B cell (primary cell): ENCODE measurements around the gene ABTB2. TPM values are rescaled to one million over a fixed set of nuclear protein-coding genes. Genes with fewer than 3 reads are reported as not detected.

Experiments
- ATAC-seq: fragments of 200-7000 bp; cut with Tn5 transposase; one replicate; pipeline ENCODE4 v1.10.0; 2021; ENCODE audit warnings: low read depth, mild to moderate bottlenecking, moderate number of reproducible peaks, moderate library complexity
- CTCF ChIA-PET: fragments of 350-600 bp; sonication (Branson Sonifier 250); formaldehyde crosslinking; loops from one replicate; lab custom pipeline; 2021; ENCODE audit warnings: antibody characterized with exemption, inconsistent platforms; lab: Charles Lee
- POLR2A ChIA-PET: fragments of 350-600 bp; sonication (Branson Sonifier 250); formaldehyde crosslinking; loops from one replicate; lab custom pipeline; 2021; ENCODE audit warnings: antibody characterized with exemption; lab: Charles Lee
- DNase-seq: peaks from one replicate; pipeline ENCODE4 v3.0.0; 2013
- H2AFZ ChIP-seq: 2 replicates; pipeline ENCODE4 v1.6.1; 2012; ENCODE audit warnings: mild to moderate bottlenecking, low read depth, low read length; ENCODE audit not compliant: insufficient read depth, poor library complexity, severe bottlenecking
- H3K27ac ChIP-seq, 2 donors: 1 replicate in 1 of 2; 2 replicates in 1 of 2; pipeline ENCODE4 v1.5.1; 2012 to 2013; ENCODE audit warnings: low read length in 2 of 2, mild to moderate bottlenecking in 2 of 2, moderate library complexity in 1 of 2
- H3K27me3 ChIP-seq, 4 experiments: fragments of 200-600 bp in 1 of 4; sonication (generic) in 1 of 4; replicated peaks in 1 of 4; 1 replicate in 2 of 4; 2 replicates in 2 of 4; pipeline versions ENCODE4 v1.6.1 to v1.7.0; 2013 to 2016; ENCODE audit warnings: low read length in 3 of 4, mild to moderate bottlenecking in 2 of 4, mixed read lengths in 1 of 4, moderate library complexity in 1 of 4; ENCODE audit not compliant: insufficient read depth in 4 of 4, control insufficient read depth in 3 of 4; ENCODE audit errors: control extremely low read depth in 1 of 4
- H3K36me3 ChIP-seq, 2 experiments: replicated peaks in 1 of 2; 1 replicate in 1 of 2; 2 replicates in 1 of 2; pipeline versions ENCODE4 v1.6.1 to v1.7.1; 2013; ENCODE audit warnings: low read length in 1 of 2; ENCODE audit not compliant: insufficient read depth in 2 of 2, control insufficient read depth in 1 of 2; ENCODE audit errors: control extremely low read depth in 1 of 2, extremely low read depth in 1 of 2
- H3K4me1 ChIP-seq, 2 donors: fragments of 200-600 bp in 1 of 2; sonication (generic) in 1 of 2; 1 replicate in 1 of 2; 2 replicates in 1 of 2; pipeline versions ENCODE4 v1.5.1 to v1.6.1; 2013 to 2017; ENCODE audit warnings: low read length in 2 of 2; ENCODE audit not compliant: control insufficient read depth in 2 of 2, insufficient read depth in 2 of 2
- H3K4me2 ChIP-seq: replicated peaks from 2 replicates; pipeline ENCODE3; 2012; ENCODE audit warnings: mild to moderate bottlenecking, low read depth, low read length; ENCODE audit not compliant: poor library complexity, severe bottlenecking
- H3K4me3 ChIP-seq, 5 experiments: fragments of 200-600 bp in 1 of 5; sonication (generic) in 1 of 5; 1 replicate in 3 of 5; 2 replicates in 2 of 5; pipeline versions ENCODE4 v1.5.1 to v1.7.0; 2011 to 2016; ENCODE audit warnings: low read length in 4 of 5, mild to moderate bottlenecking in 4 of 5, low read depth in 2 of 5, control low read depth in 1 of 5, moderate library complexity in 1 of 5; ENCODE audit not compliant: insufficient read depth in 1 of 5; ENCODE audit errors: control extremely low read depth in 1 of 5, extremely low read depth in 1 of 5
- H3K79me2 ChIP-seq: fragments of 200-600 bp; sonication (generic); one replicate; pipeline ENCODE4 v1.6.0; 2016; ENCODE audit warnings: low read length; ENCODE audit not compliant: control insufficient read depth, insufficient read depth
- H3K9ac ChIP-seq: fragments of 200-600 bp; sonication (generic); 2 replicates; pipeline ENCODE4 v1.6.1; 2017; ENCODE audit warnings: mild to moderate bottlenecking, low read length, moderate library complexity
- H3K9me3 ChIP-seq, 3 donors: one replicate each; pipeline versions ENCODE4 v1.6.1 to v1.7.1; 2013; ENCODE audit warnings: low read length in 2 of 3; ENCODE audit not compliant: control insufficient read depth in 2 of 3, insufficient read depth in 1 of 3; ENCODE audit errors: control extremely low read depth in 1 of 3
- H4K20me1 ChIP-seq: 2 replicates; pipeline ENCODE4 v1.6.0; 2012; ENCODE audit warnings: mild to moderate bottlenecking, low read length; ENCODE audit not compliant: insufficient read depth, control insufficient read depth, poor library complexity, severe bottlenecking
- H3K27ac Mint-ChIP-seq: one replicate; pipeline ENCODE4 v1.8.0; 2021; ENCODE audit warnings: mixed read lengths
- H3K27me3 Mint-ChIP-seq: one replicate; pipeline ENCODE4 v1.8.0; 2021; ENCODE audit warnings: mixed read lengths
- H3K4me1 Mint-ChIP-seq: one replicate; pipeline ENCODE4 v1.8.0; 2021; ENCODE audit warnings: mixed read lengths
- H3K4me3 Mint-ChIP-seq: one replicate; pipeline ENCODE4 v1.8.0; 2021; ENCODE audit warnings: mixed read lengths
- H3K9me3 Mint-ChIP-seq: one replicate; pipeline ENCODE4 v1.8.0; 2022; ENCODE audit warnings: mixed read lengths; ENCODE audit not compliant: insufficient read depth
- EZH2 ChIP-seq: IDR thresholded peaks from 2 replicates; pipeline ENCODE4 v1.6.1; 2012; ENCODE audit warnings: borderline replicate concordance, low read depth, mild to moderate bottlenecking, moderate library complexity, low read length; ENCODE audit not compliant: insufficient read depth, poor library complexity, severe bottlenecking
- WGBS: methylation state at CpG from one replicate; pipeline ENCODE4 v1.1.5; 2013; ENCODE audit warnings: missing lambda C conversion rate; ENCODE audit not compliant: insufficient coverage; 5-methylcytosine and 5-hydroxymethylcytosine counted together
- intact Hi-C: fragments of 100-400 bp; cut with micrococcal nuclease; formaldehyde crosslinking; loops from one replicate; pipeline ENCODE4 v1.10.0; 2022
- polyA plus RNA-seq: library from polyadenylated mRNA; depleted of rRNA; stranded (reverse); fragments of >200 nt; gene quantifications from 2 replicates; pipeline ENCODE4 v1.2.3, GENCODE V29; 2012
- total RNA-seq, 2 donors: library from RNA; stranded (reverse); fragments of 120-200 nt in 1 of 2; gene quantifications; 1 replicate in 1 of 2; 2 replicates in 1 of 2; pipeline versions ENCODE4 v1.2.3 to v1.2.4, GENCODE V29; 2013 to 2022
- TF ChIP-seq, protein P1 (sequence below): fragments of 200-600 bp; IDR thresholded peaks from one replicate; pipeline ENCODE4 v1.8.0; 2022; ENCODE audit warnings: antibody characterized with exemption, mild to moderate bottlenecking

Gene ABTB2
- total and polyA plus RNA-seq, 2 donors (not counting 1 experiment from before 2014, with no cell fraction given), result 0.30 to 5.9 TPM

DNA sequence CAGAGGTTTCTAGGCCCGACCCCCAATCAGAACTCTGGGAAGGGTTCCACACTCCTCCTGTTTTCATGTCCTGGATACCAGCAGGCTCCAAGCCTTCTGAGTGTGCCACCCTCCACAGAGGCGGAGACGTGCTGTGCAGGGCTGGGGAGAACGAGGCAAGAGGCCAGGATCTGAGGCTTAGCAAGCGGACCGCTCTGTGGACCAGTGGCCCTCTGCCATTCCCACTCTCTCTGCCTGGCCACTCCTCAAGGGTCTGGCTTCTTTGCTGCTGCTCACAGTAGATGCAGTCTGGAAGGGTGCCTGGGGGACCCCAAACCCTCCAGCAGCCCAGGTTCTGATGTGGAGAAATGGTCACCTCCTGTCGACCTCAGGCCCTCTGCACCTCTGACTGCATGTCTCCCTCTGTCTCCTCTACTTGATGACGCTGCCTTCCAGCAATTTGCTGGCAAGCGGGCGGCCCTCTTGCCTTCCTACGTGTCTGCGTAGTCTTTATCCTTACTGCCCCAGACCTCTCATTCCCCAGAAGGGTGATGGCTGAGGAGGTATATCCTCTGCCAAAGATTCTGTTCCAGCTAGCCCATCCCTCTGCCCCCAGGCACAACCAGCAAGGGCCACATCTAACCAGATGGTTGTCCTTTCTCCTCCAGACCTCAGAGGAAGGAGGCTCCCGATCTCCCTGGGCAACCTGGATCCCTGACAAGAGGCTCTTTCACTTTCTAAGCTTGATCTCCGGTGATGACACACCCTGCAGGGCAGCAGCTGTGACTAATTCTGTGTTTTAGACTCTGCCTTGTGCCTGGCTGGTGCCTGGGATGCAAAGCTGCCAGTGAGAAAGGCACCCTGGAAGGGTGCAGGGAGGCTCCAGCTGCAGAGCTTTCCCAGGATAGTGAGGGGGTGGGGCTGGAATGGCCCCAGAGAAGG, 165.1 kb downstream of the ABTB2 start:
- peaks cover 0 to 2% of the 10 kb centered on the region in 2 donors for H3K4me1 ChIP-seq
- intact Hi-C loops, result no loop called here

DNA sequence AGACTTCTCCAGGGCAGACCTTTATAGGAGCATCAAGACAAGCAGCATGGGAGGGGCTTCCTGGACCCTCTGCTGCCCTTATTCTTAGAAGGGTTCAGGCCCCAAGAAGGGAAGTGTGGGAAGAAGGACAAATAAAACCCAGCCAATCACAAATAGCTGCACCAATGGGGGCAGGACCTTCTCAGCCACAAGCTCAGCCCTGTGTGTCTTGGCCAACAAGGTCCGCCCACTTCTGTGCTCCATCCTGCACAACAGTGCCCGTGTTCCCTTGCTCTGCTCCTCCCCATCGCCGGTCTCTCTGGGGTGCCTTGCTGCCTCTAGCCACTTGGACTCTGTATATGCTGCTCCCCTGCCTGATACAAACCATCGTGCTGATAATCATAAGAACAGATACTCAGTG, 166.2 kb downstream of the ABTB2 start:
- TF ChIP-seq, protein P1, sequence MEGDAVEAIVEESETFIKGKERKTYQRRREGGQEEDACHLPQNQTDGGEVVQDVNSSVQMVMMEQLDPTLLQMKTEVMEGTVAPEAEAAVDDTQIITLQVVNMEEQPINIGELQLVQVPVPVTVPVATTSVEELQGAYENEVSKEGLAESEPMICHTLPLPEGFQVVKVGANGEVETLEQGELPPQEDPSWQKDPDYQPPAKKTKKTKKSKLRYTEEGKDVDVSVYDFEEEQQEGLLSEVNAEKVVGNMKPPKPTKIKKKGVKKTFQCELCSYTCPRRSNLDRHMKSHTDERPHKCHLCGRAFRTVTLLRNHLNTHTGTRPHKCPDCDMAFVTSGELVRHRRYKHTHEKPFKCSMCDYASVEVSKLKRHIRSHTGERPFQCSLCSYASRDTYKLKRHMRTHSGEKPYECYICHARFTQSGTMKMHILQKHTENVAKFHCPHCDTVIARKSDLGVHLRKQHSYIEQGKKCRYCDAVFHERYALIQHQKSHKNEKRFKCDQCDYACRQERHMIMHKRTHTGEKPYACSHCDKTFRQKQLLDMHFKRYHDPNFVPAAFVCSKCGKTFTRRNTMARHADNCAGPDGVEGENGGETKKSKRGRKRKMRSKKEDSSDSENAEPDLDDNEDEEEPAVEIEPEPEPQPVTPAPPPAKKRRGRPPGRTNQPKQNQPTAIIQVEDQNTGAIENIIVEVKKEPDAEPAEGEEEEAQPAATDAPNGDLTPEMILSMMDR, result no peak
- no peak for TF ChIP-seq EZH2
- Histone ChIP-seq H3K9ac (no peak overlapping the region), H4K20me1 (no peaks in the 10 kb centered on the region), H3K4me2 (no peak overlapping the region), H3K4me1 (peaks cover 0 to 2% of the 10 kb centered on the region in 2 donors), H3K79me2 (no peaks in the 10 kb centered on the region), H3K36me3 (no peaks in the 10 kb centered on the region), H3K4me3 (no peak overlapping the region), H2AFZ (no peak overlapping the region), H3K27me3 (no peaks in the 10 kb centered on the region), H3K27ac (no peak overlapping the region), H3K9me3 (no peaks in the 10 kb centered on the region)
- peaks cover 4% of the 10 kb centered on the region for H3K4me1 Mint-ChIP-seq
- H3K4me3 Mint-ChIP-seq, result no peak overlapping the region
- intact Hi-C loops, result no loop called here
- CTCF ChIA-PET, result no interaction called here
- DNase-seq (no peak), ATAC-seq (no peak)
- H3K9me3 Mint-ChIP-seq, result no peaks in the 10 kb centered on the region
- 88% methylated on average over 4 of the region's 5 CpGs for WGBS
- no peaks in the 10 kb centered on the region for H3K27me3 Mint-ChIP-seq
- no peak overlapping the region for H3K27ac Mint-ChIP-seq
- POLR2A ChIA-PET, result no interaction called here

More for the DNA sequence above, 165.1 kb downstream of the ABTB2 start:
- Histone ChIP-seq H3K79me2 (no peaks in the 10 kb centered on the region), H3K9me3 (no peaks in the 10 kb centered on the region), H4K20me1 (no peaks in the 10 kb centered on the region), H3K9ac (no peak overlapping the region), H3K36me3 (no peaks in the 10 kb centered on the region), H2AFZ (no peak overlapping the region), H3K4me3 (no peak overlapping the region), H3K27me3 (no peaks in the 10 kb centered on the region), H3K4me2 (no peak overlapping the region), H3K27ac (no peak overlapping the region)
- Mint-ChIP-seq H3K4me1 (peaks cover 4% of the 10 kb centered on the region), H3K9me3 (no peaks in the 10 kb centered on the region), H3K4me3 (no peak overlapping the region), H3K27me3 (no peaks in the 10 kb centered on the region), H3K27ac (no peak overlapping the region)
- 85% methylated on average over 9 of the region's 14 CpGs for WGBS
- DNase-seq, result no peak
- TF ChIP-seq, protein P1, result no peak
- no peak for TF ChIP-seq EZH2
- ATAC-seq, result no peak
- CTCF ChIA-PET, result no interaction called here
- POLR2A ChIA-PET, result no interaction called here
